H1 (cell line): ENCODE results near the gene RPA3. TPM values are rescaled to one million over a fixed set of nuclear protein-coding genes. Genes with fewer than 3 reads are reported as not detected.

Source experiments
- CTCF ChIA-PET: fragments of 300-600 bp; sonication (Branson Sonifier 250); formaldehyde crosslinking; loops from one replicate; lab custom pipeline; 2021; ENCODE audit not compliant: partially characterized antibody; lab: Charles Lee
- POLR2A ChIA-PET: fragments of 300-600 bp; sonication (Branson Sonifier 250); formaldehyde crosslinking; loops from one replicate; lab custom pipeline; 2021; ENCODE audit warnings: inconsistent platforms; ENCODE audit not compliant: partially characterized antibody; lab: Charles Lee
- DNase-seq, 2 experiments: peaks; one replicate each; pipeline versions ENCODE4 v3.0.0 to v3.0.0-alpha.2; 2010 to 2022; ENCODE audit warnings: low spot score in 2 of 2, low read depth in 1 of 2, mixed read lengths in 1 of 2
- FAIRE-seq: peaks from 2 replicates; lab custom pipeline; 2011; peaks lifted over from hg19 to GRCh38; lab: Jason Lieb, UNC
- H2AFZ ChIP-seq: 2 replicates; pipeline ENCODE4 v1.8.1; 2012; ENCODE audit warnings: low read length, inconsistent platforms
- H2AK5ac ChIP-seq: 2 replicates; pipeline ENCODE4 v1.6.1; 2013; ENCODE audit warnings: low read depth, low read length
- H2BK120ac ChIP-seq: replicated peaks from 2 replicates; pipeline ENCODE3; 2013; ENCODE audit warnings: low read depth, low read length, inconsistent platforms
- H2BK12ac ChIP-seq: 2 replicates; pipeline ENCODE4 v1.6.1; 2013; ENCODE audit warnings: low read depth, low read length
- H2BK15ac ChIP-seq: 2 replicates; pipeline ENCODE4 v1.6.1; 2013; ENCODE audit warnings: low read length
- H2BK20ac ChIP-seq: 2 replicates; pipeline ENCODE4 v1.6.1; 2013; ENCODE audit warnings: low read length
- H2BK5ac ChIP-seq: 2 replicates; pipeline ENCODE4 v1.6.1; 2013; ENCODE audit warnings: low read depth, low read length
- H3K14ac ChIP-seq: 2 replicates; pipeline ENCODE4 v1.6.1; 2013; ENCODE audit warnings: inconsistent platforms; ENCODE audit not compliant: insufficient read length
- H3K18ac ChIP-seq: 2 replicates; pipeline ENCODE4 v1.6.1; 2013; ENCODE audit warnings: low read length; ENCODE audit errors: extremely low read depth
- H3K23ac ChIP-seq: 2 replicates; pipeline ENCODE4 v1.6.1; 2013; ENCODE audit warnings: inconsistent platforms; ENCODE audit not compliant: insufficient read length
- H3K23me2 ChIP-seq: 2 replicates; pipeline ENCODE4 v1.6.1; 2013; ENCODE audit warnings: low read depth, low read length
- H3K27ac ChIP-seq: 2 replicates; pipeline ENCODE4 v1.6.1; 2011; ENCODE audit warnings: low read depth, low read length, inconsistent platforms
- H3K27me3 ChIP-seq, 4 experiments: replicated peaks in 1 of 4; 1 replicate in 1 of 4; 2 replicates in 3 of 4; pipeline versions ENCODE4 v1.6.1 to v1.8.1; 2011 to 2013; ENCODE audit warnings: low read length in 3 of 4, mild to moderate bottlenecking in 3 of 4, inconsistent platforms in 2 of 4, mixed read lengths in 2 of 4, moderate library complexity in 1 of 4; ENCODE audit not compliant: control insufficient read depth in 3 of 4, insufficient read depth in 3 of 4; ENCODE audit errors: extremely low read depth in 1 of 4
- H3K36me3 ChIP-seq, 4 experiments: 2 replicates each; pipeline versions ENCODE4 v1.6.1 to v1.8.1; 2011 to 2013; ENCODE audit warnings: mild to moderate bottlenecking in 4 of 4, low read length in 3 of 4, moderate library complexity in 2 of 4, control low read depth in 1 of 4, inconsistent platforms in 1 of 4; ENCODE audit not compliant: insufficient read depth in 4 of 4, control insufficient read depth in 2 of 4
- H3K4ac ChIP-seq: replicated peaks from 2 replicates; pipeline ENCODE3; 2013; ENCODE audit warnings: low read length, low read depth, mixed read lengths, inconsistent platforms; ENCODE audit not compliant: insufficient read length
- H3K4me1 ChIP-seq, 4 experiments: replicated peaks in 1 of 4; 1 replicate in 1 of 4; 2 replicates in 3 of 4; pipeline versions ENCODE4 v1.6.1 to v1.8.1; 2011 to 2013; ENCODE audit warnings: low read length in 3 of 4, inconsistent platforms in 2 of 4, mixed read lengths in 1 of 4; ENCODE audit not compliant: insufficient read depth in 4 of 4, control insufficient read depth in 3 of 4
- H3K4me2 ChIP-seq, 2 experiments: 2 replicates each; pipeline versions ENCODE4 v1.6.1 to v1.8.1; 2011 to 2013; ENCODE audit warnings: low read depth in 2 of 2, low read length in 2 of 2, control low read depth in 1 of 2, inconsistent platforms in 1 of 2, mild to moderate bottlenecking in 1 of 2; ENCODE audit not compliant: insufficient read depth in 1 of 2
- H3K4me3 ChIP-seq, 4 experiments: fragments of 200-600, 300-600 bp in 1 of 4; sonication (generic), shearing (Covaris generic), sonication (Bioruptor Twin) in 1 of 4; 2 replicates each; pipeline versions ENCODE4 v1.5.1 to v1.8.1; 2011 to 2016; ENCODE audit warnings: low read length in 4 of 4, low read depth in 3 of 4, control low read depth in 2 of 4, inconsistent platforms in 2 of 4, mild to moderate bottlenecking in 2 of 4, mixed read lengths in 1 of 4, moderate library complexity in 1 of 4; ENCODE audit not compliant: insufficient read depth in 2 of 4; ENCODE audit errors: extremely low read depth in 1 of 4
- H3K56ac ChIP-seq: replicated peaks from 2 replicates; pipeline ENCODE3; 2013; ENCODE audit warnings: low read depth, mild to moderate bottlenecking, mixed read lengths, low read length, inconsistent platforms; ENCODE audit not compliant: insufficient read length
- H3K79me1 ChIP-seq: 2 replicates; pipeline ENCODE4 v1.6.1; 2013; ENCODE audit warnings: low read depth, low read length, control low read depth
- H3K79me2 ChIP-seq, 2 experiments: 2 replicates each; pipeline versions ENCODE4 v1.6.1 to v1.8.1; 2012 to 2013; ENCODE audit warnings: low read length in 2 of 2, mild to moderate bottlenecking in 2 of 2, inconsistent platforms in 1 of 2; ENCODE audit not compliant: insufficient read depth in 2 of 2, control insufficient read depth in 1 of 2
- H3K9ac ChIP-seq, 4 experiments: replicated peaks in 1 of 4; 1 replicate in 1 of 4; 2 replicates in 3 of 4; pipeline versions ENCODE4 v1.6.1 to v1.8.1; 2011 to 2013; ENCODE audit warnings: low read depth in 3 of 4, low read length in 3 of 4, control low read depth in 2 of 4, mild to moderate bottlenecking in 2 of 4, moderate library complexity in 2 of 4, inconsistent platforms in 1 of 4; ENCODE audit errors: extremely low read depth in 1 of 4
- H3K9me3 ChIP-seq, 2 experiments: 2 replicates each; pipeline versions ENCODE4 v1.6.1 to v1.8.1; 2012 to 2013; ENCODE audit warnings: mild to moderate bottlenecking in 2 of 2, moderate library complexity in 2 of 2, control low read depth in 1 of 2, inconsistent platforms in 1 of 2, low read depth in 1 of 2, low read length in 1 of 2, mixed read lengths in 1 of 2; ENCODE audit not compliant: insufficient read depth in 2 of 2
- H4K20me1 ChIP-seq, 2 experiments: replicated peaks in 1 of 2; 2 replicates each; pipeline versions ENCODE3 to v1.8.1; 2011 to 2013; ENCODE audit warnings: inconsistent platforms in 2 of 2, low read length in 2 of 2, mild to moderate bottlenecking in 1 of 2; ENCODE audit not compliant: insufficient read depth in 2 of 2, control insufficient read depth in 1 of 2
- H4K5ac ChIP-seq: 2 replicates; pipeline ENCODE4 v1.6.1; 2013; ENCODE audit warnings: low read length, low read depth, mixed read lengths, inconsistent platforms; ENCODE audit not compliant: insufficient read length
- H4K8ac ChIP-seq: 2 replicates; pipeline ENCODE4 v1.8.0; 2013; ENCODE audit warnings: mild to moderate bottlenecking, moderate library complexity, low read length, inconsistent platforms; ENCODE audit not compliant: insufficient read depth; ENCODE audit errors: extremely low read depth
- H4K91ac ChIP-seq: replicated peaks from 2 replicates; pipeline ENCODE3; 2013; ENCODE audit warnings: low read length, mixed read lengths, inconsistent platforms; ENCODE audit not compliant: insufficient read length
- SIX5 ChIP-seq: IDR thresholded peaks from 2 replicates; pipeline ENCODE4 v1.6.1; 2011; ENCODE audit warnings: mild to moderate bottlenecking, low read depth, low read length
- SP2 ChIP-seq: IDR thresholded peaks from 2 replicates; pipeline ENCODE4 v1.6.1; 2012; ENCODE audit warnings: mild to moderate bottlenecking, low read length, inconsistent platforms
- WGBS, 2 experiments: shearing (Covaris generic) in 1 of 2; methylation state at CpG; one replicate each; pipeline versions ENCODE4 v1.1.6 to v1.1.7; 2013 to 2015; ENCODE audit warnings: low lambda C conversion rate in 2 of 2, mixed read lengths in 2 of 2, inconsistent platforms in 1 of 2, low coverage in 1 of 2, missing lambda C conversion rate in 1 of 2; ENCODE audit not compliant: insufficient replicate concordance in 2 of 2, insufficient coverage in 1 of 2, insufficient read length in 1 of 2; ENCODE audit errors: extremely low coverage in 1 of 2, missing lambda C conversion rate in 1 of 2; 5-methylcytosine and 5-hydroxymethylcytosine counted together
- polyA plus RNA-seq, 7 experiments: library from polyadenylated mRNA; depleted of rRNA in 3 of 7; stranded (reverse) in 5 of 7; unstranded in 2 of 7; fragments of >200 nt in 5 of 7; fragments of 200-250 nt in 2 of 7; gene quantifications; 1 replicate in 5 of 7; 2 replicates in 1 of 7; 4 replicates in 1 of 7; pipeline versions ENCODE4 v1.2.1 to v1.2.3, GENCODE V29; 2011 to 2013; ENCODE audit warnings: missing spikeins in 2 of 7, mixed read lengths in 2 of 7
- total RNA-seq: library from RNA; stranded (reverse); fragmentation: NEBNext Ultra II Directional; extraction: Animal tissue kit (Norgen Biotek cat#: 25700); gene quantifications from 2 replicates; pipeline ENCODE4 v1.2.1, GENCODE V29; 2021
- TF ChIP-seq, protein P1 (sequence below): IDR thresholded peaks from 2 replicates; pipeline ENCODE4 v1.6.1; 2012; ENCODE audit warnings: low read length, inconsistent platforms
- TF ChIP-seq, protein P2 (sequence below): IDR thresholded peaks from 2 replicates; pipeline ENCODE4 v1.6.1; 2012; ENCODE audit warnings: inconsistent platforms

The RPA3 gene
- total and polyA plus RNA-seq, 2 of the 8 experiments (the other 6 are each of a cell fraction or from before 2014, with no cell fraction given): 60.2 to 105 TPM

- Histone ChIP-seq H2BK5ac (no peak overlapping the region), H4K8ac (no peak overlapping the region), H3K27me3 (no peaks in the 10 kb centered on the region), H3K79me1 (no peaks in the 10 kb centered on the region), H3K18ac (no peak overlapping the region), H2BK12ac (no peak overlapping the region), H3K14ac (no peak overlapping the region), H3K36me3 (no peaks in the 10 kb centered on the region), H2BK20ac (no peak overlapping the region), H3K4me1 (no peaks in the 10 kb centered on the region), H3K9ac (no peak overlapping the region)
- DNase-seq: no peak
- TF ChIP-seq SP2 (no peak), SIX5 (no peak)
- TF ChIP-seq, protein P1, sequence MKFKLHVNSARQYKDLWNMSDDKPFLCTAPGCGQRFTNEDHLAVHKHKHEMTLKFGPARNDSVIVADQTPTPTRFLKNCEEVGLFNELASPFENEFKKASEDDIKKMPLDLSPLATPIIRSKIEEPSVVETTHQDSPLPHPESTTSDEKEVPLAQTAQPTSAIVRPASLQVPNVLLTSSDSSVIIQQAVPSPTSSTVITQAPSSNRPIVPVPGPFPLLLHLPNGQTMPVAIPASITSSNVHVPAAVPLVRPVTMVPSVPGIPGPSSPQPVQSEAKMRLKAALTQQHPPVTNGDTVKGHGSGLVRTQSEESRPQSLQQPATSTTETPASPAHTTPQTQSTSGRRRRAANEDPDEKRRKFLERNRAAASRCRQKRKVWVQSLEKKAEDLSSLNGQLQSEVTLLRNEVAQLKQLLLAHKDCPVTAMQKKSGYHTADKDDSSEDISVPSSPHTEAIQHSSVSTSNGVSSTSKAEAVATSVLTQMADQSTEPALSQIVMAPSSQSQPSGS: no peak
- TF ChIP-seq, protein P2, sequence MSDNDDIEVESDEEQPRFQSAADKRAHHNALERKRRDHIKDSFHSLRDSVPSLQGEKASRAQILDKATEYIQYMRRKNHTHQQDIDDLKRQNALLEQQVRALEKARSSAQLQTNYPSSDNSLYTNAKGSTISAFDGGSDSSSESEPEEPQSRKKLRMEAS: no peak
- TF ChIP-seq, all 59 proteins: peak for 0
- H2BK120ac ChIP-seq: no peak overlapping the region
- H2BK15ac ChIP-seq: no peak overlapping the region
- ChIA-PET POLR2A (no interaction called here), CTCF (no interaction called here)
- H3K23ac ChIP-seq: no peak overlapping the region
- H3K56ac ChIP-seq: no peak overlapping the region
- no peak for FAIRE-seq
- no peak overlapping the region for H3K4me3 ChIP-seq
- no peaks in the 10 kb centered on the region for H3K23me2 ChIP-seq
- WGBS, 2 experiments: 92% methylated on average over 1 of the region's 1 CpG; no CpG with 5 or more reads in 1 of the 2 experiments
- H4K5ac ChIP-seq: no peak overlapping the region
- no peak overlapping the region for H3K27ac ChIP-seq
- no peak overlapping the region for H3K4me2 ChIP-seq
- no peak overlapping the region for H2AK5ac ChIP-seq
- H3K4ac ChIP-seq: no peak overlapping the region
- no peaks in the 10 kb centered on the region for H3K9me3 ChIP-seq
- H2AFZ ChIP-seq: no peak overlapping the region
- H3K79me2 ChIP-seq: no peaks in the 10 kb centered on the region
- H4K20me1 ChIP-seq: no peaks in the 10 kb centered on the region
- H4K91ac ChIP-seq: no peak overlapping the region
Observed at GRCh38 chr7:7618410-7618809, 100.0 kb downstream of the RPA3 start.
